HFFc6 (cell line): ENCODE data around the gene CCR5. TPM values are rescaled to one million over a fixed set of nuclear protein-coding genes. Genes with fewer than 3 reads are reported as not detected.
"Not testable (repeated sequence)": the region's sequence is repeated elsewhere in the genome, so short reads cannot be mapped to it uniquely, and the experiment has no call there.

ENCODE experiments used
- DNase-seq: peaks from one replicate; pipeline ENCODE4 v3.0.0-alpha.2; 2018
- H3K27ac Mint-ChIP-seq: 2 replicates; pipeline ENCODE4 v1.8.0; 2020; ENCODE audit warnings: mild to moderate bottlenecking, mixed read lengths
- H3K27me3 Mint-ChIP-seq: 2 replicates; pipeline ENCODE4 v1.8.0; 2021; ENCODE audit warnings: mild to moderate bottlenecking, moderate library complexity, mixed read lengths; ENCODE audit not compliant: insufficient read depth
- H3K36me3 Mint-ChIP-seq: 2 replicates; pipeline ENCODE4 v1.8.0; 2021; ENCODE audit warnings: low read depth, mixed read lengths
- H3K4me1 Mint-ChIP-seq: 2 replicates; pipeline ENCODE4 v1.8.0; 2020; ENCODE audit warnings: low read depth, mixed read lengths
- H3K4me3 Mint-ChIP-seq: 2 replicates; pipeline ENCODE4 v1.8.0; 2020; ENCODE audit warnings: mild to moderate bottlenecking, moderate library complexity, mixed read lengths
- H3K9me3 Mint-ChIP-seq: 2 replicates; pipeline ENCODE4 v1.8.0; 2020; ENCODE audit warnings: mild to moderate bottlenecking, mixed read lengths
- total RNA-seq, 6 experiments: library from RNA; stranded (reverse); fragmentation: NEBNext Ultra II Directional; extraction: Animal tissue kit (Norgen Biotek cat#: 25700); gene quantifications; 2 replicates in 1 of 6; 3 replicates in 5 of 6; pipeline ENCODE4 v1.2.3, GENCODE V29; 2021
- TF ChIP-seq, protein P1 (sequence below): fragments of 200-600 bp; sonication (generic); IDR thresholded peaks from 2 replicates; pipeline ENCODE4 v1.5.0; 2021; ENCODE audit warnings: antibody characterized with exemption, mild to moderate bottlenecking

The CCR5 gene
- total RNA-seq, 6 experiments from 2014 or later = not detected

DNA sequence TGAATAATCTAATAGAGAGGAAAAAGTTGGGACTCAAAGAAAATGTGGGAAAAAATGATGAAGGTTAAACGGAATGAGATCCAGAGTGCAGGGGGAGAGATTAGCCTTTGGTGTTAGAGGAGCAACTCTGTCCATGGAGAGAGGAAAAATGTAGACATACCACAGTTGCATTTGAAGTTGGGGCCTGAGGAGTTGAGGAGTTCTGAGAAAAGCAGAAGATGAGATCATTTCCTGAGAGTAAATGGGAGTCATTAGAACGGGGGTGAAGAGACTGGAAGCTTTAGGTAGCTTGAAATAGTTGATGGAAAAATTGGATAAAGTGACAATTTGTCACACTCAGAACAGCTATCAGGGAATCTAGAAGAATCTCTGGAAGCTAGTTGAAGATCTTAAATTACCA is 28.8 kb downstream of the CCR5 start:
- Mint-ChIP-seq H3K4me3 (no peak overlapping the region), H3K4me1 (peaks cover 9% of the 10 kb centered on the region), H3K27ac (no peak overlapping the region), H3K9me3 (peaks cover 4% of the 10 kb centered on the region; the same call in 1 of the 2 replicates), H3K36me3 (no peaks in the 10 kb centered on the region), H3K27me3 (peaks cover 20% of the 10 kb centered on the region)
- DNase-seq = no peak
- TF ChIP-seq, protein P1, sequence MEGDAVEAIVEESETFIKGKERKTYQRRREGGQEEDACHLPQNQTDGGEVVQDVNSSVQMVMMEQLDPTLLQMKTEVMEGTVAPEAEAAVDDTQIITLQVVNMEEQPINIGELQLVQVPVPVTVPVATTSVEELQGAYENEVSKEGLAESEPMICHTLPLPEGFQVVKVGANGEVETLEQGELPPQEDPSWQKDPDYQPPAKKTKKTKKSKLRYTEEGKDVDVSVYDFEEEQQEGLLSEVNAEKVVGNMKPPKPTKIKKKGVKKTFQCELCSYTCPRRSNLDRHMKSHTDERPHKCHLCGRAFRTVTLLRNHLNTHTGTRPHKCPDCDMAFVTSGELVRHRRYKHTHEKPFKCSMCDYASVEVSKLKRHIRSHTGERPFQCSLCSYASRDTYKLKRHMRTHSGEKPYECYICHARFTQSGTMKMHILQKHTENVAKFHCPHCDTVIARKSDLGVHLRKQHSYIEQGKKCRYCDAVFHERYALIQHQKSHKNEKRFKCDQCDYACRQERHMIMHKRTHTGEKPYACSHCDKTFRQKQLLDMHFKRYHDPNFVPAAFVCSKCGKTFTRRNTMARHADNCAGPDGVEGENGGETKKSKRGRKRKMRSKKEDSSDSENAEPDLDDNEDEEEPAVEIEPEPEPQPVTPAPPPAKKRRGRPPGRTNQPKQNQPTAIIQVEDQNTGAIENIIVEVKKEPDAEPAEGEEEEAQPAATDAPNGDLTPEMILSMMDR = no peak

DNA sequence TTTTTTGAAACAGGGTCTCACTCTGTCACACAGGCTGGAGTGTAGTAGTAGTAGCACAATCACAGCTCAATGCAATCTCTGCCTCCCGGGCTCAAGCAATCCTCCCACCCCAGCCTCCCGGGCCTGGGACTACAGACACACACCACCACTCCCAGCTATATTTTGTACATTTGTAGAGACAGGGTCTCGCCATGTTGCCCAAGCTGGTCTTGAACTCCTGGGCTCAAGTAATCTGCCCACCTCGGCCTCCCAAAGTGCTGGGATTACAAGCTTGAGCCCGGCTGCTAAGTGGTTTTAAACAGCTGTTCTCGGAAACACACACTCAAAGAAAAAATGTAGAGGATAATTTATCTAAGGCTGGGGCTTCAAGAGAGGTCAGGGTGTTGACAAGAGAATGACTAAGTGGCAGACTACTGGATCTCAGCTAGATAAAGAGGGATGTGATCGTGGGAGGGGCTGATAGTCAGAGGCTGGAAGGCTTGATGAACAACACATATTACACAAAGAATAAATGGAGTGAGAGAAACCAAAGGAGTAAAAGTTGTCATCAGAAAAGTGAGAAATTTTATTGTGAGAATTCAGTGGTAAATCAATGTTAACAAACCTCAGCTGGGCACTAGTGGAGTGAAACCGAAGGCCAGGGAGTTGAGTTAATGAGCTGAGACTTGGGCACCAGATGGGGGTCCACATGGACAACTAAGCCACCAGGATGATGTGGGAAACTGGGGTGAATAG is 29.4 kb downstream of the CCR5 start:
- DNase-seq = no peak
- H3K4me1 Mint-ChIP-seq = peaks cover 7% of the 10 kb centered on the region
- H3K27me3 Mint-ChIP-seq = peaks cover 20% of the 10 kb centered on the region
- no peak overlapping the region for H3K4me3 Mint-ChIP-seq
- H3K27ac Mint-ChIP-seq = no peak overlapping the region
- H3K36me3 Mint-ChIP-seq = no peaks in the 10 kb centered on the region
- TF ChIP-seq, protein P1 = no peak
- H3K9me3 Mint-ChIP-seq = peaks cover 4% of the 10 kb centered on the region; the same call in 1 of the 2 replicates

DNA sequence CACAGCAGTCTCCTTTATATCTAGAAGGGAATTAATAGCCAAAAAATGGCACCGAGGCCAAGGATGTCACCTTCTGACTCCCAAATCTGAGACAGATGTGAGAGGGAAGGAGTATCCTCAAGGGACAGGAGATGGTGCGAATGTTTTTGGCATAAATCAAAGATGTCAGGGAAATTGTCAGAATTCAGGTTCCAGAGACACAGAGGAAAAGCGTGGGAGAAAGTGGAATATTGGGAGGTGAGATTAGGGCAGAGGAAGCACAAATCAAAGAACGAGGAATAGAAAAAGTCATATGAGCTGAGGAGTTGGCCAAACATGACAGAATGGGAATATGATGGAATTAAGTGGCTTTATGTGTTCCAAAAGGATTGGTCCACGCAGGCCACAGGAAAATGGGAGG is 30.1 kb downstream of the CCR5 start:
- H3K27ac Mint-ChIP-seq = no peak overlapping the region
- no peak for DNase-seq
- peaks cover 4% of the 10 kb centered on the region; the same call in 1 of the 2 replicates for H3K9me3 Mint-ChIP-seq
- H3K36me3 Mint-ChIP-seq = no peaks in the 10 kb centered on the region
- TF ChIP-seq, protein P1 = no peak
- H3K4me3 Mint-ChIP-seq = no peak overlapping the region
- peaks cover 7% of the 10 kb centered on the region; the same call in 1 of the 2 replicates for H3K4me1 Mint-ChIP-seq
- H3K27me3 Mint-ChIP-seq = peaks cover 21% of the 10 kb centered on the region

DNA sequence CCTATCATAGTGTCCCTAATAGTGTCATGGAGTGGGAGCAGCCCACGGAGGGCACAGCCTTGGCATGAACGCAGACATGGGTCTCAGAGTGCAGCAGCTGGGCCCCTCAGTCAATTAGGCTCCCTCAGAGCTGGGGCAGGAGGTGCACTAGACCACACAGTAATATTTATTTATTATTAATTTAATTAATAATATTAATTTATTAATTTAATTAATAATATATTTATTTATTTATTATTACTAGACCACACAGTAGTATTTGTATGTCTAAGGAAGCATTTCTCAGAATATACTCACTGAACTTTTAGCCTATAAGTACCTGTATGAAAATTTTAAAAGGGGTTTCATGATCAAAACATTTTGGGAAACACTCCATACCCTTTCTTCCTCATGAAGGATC is 30.8 kb downstream of the CCR5 start:
- Mint-ChIP-seq H3K36me3 (no peaks in the 10 kb centered on the region), H3K27me3 (peaks cover 22% of the 10 kb centered on the region), H3K9me3 (peaks cover 4% of the 10 kb centered on the region; the same call in 1 of the 2 replicates), H3K27ac (no peak overlapping the region), H3K4me3 (no peak overlapping the region), H3K4me1 (peaks cover 13% of the 10 kb centered on the region)
- DNase-seq = no peak
- TF ChIP-seq, protein P1 = no peak

DNA sequence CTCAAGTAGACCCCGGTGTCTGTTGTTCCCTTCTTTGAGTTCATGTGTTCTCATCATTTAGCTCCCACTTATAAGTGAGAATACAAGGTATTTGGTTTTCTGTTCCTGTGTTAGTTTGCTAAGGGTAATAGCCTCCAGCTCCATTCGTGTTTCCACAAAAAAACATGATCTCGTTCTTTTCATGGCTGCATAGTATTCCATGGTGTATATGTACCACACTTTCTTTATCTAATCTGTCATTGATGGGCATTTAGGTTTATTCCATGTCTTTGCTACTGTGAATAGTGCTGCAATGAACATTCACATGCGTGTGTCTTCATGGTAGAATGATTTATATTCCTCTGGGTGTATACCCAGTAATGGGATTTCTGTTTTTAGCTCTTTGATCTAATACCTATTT is 32.2 kb downstream of the CCR5 start:
- H3K36me3 Mint-ChIP-seq, H3K27ac Mint-ChIP-seq, DNase-seq, H3K4me3 Mint-ChIP-seq, H3K9me3 Mint-ChIP-seq: not testable (repeated sequence)
- Mint-ChIP-seq H3K4me1 (peaks cover 27% of the 10 kb centered on the region), H3K27me3 (peaks cover 21% of the 10 kb centered on the region)

DNA sequence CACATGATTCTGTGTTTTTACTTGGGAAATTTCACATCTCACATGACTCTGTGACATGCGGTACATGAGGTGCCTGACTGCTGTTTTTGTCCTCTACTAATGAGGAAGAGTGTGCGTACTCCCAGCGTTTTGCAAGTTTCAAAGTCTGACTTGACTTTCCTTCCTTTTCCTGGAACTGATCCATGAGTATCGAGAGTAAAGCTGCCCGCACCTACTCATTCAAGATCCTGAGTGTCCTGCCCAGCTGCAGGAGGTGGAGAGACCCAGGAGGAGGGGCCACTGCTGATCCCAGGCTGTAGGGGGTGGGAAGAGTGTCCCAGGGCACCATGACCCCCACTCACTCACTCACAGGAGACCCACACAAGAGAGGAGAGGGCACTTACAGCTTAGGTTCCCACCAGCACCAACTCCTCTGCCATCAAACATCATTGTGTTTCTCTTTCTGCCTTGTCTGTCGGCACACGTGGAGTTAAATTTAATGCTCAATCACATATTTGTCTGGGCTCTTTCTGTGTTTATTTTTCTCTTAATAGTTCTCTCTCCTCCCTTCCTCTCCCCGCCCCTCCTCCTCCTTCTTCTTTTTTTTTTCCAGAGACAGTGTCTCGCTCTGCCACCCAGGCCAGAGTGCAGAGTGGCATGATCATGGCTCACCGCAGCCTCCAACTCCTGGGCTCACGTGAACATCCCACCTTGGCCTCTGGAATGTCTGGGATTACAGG is 34.7 kb downstream of the CCR5 start:
- TF ChIP-seq, protein P1 = no peak
- peaks cover 4% of the 10 kb centered on the region; the same call in 1 of the 2 replicates for H3K9me3 Mint-ChIP-seq
- no peak overlapping the region; the same call in 1 of the 2 replicates for H3K4me3 Mint-ChIP-seq
- peaks cover 39% of the 10 kb centered on the region for H3K4me1 Mint-ChIP-seq
- H3K27ac Mint-ChIP-seq = no peak overlapping the region
- no peaks in the 10 kb centered on the region for H3K36me3 Mint-ChIP-seq
- no peak for DNase-seq
- peaks cover 26% of the 10 kb centered on the region for H3K27me3 Mint-ChIP-seq
